ENCODE data around the gene PLEKHA4.

The PLEKHA4 gene

DNA sequence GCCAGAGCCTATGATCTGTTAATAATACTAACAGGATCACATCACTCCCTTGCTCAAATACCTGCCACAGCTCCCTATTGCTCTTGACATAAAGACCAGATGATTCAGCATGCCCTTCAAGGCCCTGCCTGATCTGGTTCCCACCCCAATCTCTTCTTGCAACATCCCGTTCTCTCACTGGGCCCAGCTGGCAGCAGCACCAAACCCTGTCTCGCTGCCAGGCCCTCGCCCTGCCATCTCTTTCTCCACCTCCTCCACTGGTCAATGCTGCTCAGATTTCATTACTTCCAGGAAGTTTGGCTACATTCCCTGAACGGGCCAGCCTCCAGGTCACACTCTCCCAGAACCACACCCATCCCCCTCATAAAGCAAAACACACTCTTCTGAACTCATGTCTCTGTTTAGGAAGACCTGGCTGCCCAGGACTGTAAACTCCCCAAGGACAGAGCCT, 49.0 kb downstream of the PLEKHA4 start:
- DNase-seq: no peak

DNA sequence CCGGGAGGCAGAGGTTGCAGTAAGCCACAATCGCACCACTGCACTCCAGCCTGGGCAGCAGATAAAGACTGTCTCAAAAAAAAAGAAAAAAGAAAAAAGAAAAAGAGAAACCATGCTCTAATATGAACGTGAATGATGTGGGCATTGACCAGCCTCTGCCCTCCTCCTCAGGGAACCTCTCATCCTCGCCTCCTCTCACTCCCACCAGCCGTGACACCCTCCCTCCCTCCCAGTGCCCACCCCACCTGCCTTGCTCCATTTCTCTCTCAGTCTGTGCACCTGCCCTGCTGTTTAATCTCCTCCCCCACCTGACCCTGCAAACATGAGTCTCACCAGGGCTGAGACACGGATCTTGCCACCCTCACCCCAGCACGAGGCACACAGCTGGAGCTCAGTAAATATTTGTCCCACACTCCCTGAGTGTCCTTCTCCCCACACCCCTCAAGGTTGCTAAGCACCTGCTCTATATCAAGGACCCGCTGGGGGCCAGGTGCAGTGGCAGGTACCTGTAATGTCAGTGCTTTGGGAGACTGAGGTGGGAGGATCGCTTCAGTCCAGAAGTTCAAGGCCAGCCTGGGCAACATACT, 50.1 kb downstream of the PLEKHA4 start:
- peak; percentile 100 for DNase-seq

DNA sequence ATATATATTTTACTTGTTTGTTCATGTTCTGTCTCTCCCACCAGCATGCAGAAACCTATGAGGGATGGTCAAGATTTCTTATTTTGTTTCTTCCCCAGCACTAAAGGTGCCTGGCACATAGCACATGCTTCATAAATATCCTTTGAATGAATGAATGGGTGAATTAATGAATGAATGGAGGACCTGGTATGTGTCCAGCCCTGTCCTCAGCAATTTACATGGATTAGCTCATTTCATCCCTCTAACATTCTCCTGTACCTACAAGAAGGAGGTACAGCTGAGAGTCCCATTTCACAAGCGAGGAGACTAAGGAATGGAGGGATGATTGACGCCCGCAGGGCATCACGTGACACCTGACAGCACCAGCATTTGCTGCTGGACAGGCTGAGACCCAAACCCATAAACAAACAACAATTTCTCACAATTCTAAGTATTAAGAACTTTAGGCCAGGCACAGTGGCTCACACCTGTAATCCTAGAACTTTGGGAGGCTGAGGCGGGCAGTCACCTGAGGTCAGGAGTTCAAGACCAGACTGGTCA, 50.8 kb downstream of the PLEKHA4 start:
- DNase-seq: peak; percentile 14

DNA sequence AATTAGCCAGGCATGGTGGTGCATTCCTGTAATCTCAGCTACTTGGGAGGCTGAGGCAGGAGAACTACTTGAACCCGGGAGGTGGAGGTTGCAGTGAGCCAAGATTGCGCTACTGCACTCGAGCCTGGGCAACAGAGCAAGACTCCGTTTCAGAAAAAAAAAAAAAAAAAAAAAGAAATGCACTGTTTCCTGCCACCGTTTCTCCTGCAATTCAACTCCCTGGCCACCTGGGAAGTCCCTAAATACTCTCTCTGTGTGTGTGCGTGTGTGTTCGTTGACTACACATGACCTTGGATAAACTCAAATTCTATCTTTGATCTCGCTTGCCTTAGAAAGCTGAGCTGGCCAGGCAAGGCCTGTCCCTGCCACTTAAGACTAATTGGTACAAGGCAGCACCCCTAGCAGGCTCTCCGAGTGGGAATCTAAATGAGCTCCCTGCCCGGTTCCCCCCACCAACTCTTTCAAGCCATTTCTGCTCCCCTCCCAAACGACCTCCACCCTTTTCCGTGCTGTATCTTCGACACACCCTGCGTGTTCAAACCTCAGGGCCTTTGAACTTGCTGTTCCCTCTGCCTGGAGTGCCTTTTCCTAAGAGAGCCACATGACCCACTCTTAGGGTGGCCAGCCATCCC, 52.4 kb downstream of the PLEKHA4 start:
- peak; percentile 91 for DNase-seq

DNA sequence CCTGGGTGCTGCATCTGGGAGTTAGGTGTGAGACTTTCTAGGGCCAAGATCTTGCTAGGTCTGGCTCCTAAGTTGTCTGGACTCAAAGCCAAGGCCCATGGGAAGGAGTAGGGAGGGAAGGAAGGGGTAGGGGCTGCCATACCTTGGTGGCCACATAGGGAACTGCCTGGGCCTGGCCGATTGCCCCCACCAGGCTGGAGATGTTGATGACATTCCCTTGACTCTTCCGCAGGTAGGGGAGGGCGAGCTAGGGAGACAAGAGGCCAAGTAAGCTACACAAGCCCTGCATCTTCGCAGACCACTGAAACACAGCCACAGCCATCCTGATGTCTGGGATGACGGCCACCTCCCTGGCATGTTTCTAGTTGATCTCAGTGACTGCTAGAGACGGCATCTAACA, 53.5 kb downstream of the PLEKHA4 start:
- no peak for DNase-seq

DNA sequence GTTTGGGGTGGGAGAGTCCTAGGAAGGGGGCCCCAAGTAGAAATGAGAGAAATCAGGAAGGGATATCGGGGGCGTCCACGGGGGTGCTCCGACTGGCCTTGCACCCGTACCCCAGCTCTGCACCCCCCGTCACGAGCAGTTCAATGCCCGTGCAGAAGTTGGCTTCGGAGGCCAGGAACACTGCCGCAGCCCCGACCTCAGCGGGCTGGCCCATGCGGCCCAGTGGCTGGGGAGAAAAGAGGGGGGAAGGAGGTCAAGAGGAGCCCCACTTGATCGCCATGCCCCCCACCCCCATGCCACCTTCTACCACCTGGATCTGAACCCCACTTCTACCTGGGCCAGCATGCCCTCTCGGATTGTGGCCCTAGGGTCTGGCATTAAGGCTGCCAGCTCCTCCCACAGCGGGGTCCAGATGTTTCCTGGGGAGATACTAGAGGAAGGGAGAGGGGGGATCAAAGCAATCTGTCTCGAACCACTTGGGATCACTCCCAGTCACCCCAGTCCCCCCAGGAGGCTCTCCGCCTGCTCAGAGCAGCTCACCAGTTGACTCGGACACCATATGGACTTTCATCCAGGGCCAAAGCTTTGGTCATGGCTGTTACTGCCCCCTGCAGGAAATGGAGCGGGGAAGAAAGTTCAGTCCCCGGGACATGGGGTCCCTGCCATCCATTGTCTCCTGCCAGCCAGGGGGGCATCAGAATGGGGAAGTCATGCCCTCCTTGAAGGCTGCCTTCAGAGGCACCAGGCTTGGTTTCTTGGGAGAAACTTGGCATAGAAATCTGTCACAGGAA, 55.1 kb downstream of the PLEKHA4 start:
- no peak for DNase-seq

DNA sequence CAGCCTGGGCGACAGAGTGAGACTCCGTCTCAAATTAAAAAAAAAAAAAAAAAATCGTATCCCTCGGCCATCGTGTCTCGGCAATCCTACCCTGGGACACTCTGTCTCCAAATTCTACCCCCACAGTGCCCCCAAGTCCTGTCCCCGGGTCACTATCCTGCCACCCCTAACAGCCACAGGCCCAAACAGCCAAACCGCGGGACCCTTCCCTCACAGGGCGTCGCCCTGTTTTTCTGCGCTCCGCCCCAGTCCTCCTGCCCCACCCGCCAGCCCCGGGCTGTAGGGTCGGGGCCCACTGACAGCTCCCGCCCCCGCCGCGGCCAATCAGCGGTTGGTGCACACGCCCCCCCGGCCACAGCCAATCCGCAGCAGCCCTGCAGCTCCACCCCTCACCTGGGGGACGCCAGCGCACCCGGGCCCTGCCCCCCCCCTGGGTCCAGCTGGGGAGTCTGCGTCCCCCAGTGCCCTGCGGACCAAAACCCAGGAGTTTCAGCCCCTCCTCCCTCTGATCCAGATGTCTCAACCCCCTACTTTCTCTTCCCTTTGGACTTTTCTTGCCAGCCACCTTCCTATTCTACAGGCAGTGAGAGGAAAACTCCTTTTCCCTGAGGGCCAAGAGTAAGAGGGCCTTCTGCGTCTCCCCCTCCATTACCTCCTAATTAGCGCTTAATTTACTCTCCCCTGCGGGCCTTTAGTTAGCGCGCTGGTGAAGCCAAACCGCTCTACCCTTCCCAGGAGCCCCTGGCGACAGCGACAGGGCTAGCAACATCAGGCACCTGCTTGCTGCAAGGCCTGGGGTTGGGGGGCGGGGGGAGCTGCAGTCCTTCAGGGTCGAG, 56.1 kb downstream of the PLEKHA4 start:
- peak; percentile 98 for DNase-seq

DNA sequence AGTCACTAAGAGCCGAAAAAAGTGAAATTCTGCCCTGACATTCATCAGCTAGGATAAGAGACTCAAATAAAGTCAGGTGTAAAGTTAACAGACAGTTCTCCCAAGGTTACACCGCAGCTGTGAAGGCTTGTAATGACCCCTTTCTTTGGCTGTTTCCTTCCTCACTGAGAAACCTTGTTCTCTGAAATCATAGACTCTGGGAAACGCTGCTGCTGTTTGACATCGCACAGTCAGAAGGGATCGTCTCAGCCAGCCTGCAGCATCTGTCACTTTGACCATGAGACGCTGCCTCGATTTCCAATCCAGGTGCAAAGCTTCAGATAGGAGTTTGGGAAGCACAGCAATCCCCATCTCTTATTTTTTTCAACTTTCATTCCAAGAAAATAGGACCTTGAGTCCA, 58.3 kb downstream of the PLEKHA4 start:
- DNase-seq: no peak

DNA sequence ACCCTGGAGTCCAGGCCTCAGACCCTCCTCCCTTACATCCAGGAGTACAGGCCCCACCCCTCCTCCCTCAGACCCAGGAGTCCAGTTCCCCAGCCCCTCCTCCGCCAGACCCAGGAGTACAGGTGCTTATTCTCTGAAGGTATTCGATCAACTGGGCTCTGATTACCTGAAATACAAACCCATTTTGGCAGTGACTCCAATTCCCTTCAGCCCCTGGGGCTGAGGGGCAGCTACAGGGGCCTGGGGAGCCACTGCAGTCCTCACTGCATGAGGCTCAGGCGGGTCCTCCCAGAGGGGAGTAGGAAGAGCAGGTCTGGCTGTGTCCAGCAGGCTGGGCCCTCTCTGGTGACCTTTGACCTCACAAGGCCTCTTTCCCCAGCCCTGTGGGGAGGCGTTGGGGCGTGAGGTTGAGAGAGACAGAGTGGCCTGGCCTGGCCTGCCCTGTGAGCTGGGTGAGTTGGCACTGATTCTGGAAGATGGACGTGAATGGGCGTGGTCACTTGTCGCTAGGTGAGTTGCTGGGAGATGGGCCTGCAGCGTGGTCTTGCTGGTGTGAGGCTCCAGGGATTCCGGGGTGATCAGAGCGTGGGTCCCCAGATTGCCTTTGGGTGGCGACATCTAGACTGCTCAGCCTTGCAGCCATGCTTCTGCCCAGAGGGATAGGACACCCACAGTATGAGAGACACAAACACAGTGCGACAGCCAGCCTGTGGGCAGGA, 60.7 kb downstream of the PLEKHA4 start:
- DNase-seq: no peak

DNA sequence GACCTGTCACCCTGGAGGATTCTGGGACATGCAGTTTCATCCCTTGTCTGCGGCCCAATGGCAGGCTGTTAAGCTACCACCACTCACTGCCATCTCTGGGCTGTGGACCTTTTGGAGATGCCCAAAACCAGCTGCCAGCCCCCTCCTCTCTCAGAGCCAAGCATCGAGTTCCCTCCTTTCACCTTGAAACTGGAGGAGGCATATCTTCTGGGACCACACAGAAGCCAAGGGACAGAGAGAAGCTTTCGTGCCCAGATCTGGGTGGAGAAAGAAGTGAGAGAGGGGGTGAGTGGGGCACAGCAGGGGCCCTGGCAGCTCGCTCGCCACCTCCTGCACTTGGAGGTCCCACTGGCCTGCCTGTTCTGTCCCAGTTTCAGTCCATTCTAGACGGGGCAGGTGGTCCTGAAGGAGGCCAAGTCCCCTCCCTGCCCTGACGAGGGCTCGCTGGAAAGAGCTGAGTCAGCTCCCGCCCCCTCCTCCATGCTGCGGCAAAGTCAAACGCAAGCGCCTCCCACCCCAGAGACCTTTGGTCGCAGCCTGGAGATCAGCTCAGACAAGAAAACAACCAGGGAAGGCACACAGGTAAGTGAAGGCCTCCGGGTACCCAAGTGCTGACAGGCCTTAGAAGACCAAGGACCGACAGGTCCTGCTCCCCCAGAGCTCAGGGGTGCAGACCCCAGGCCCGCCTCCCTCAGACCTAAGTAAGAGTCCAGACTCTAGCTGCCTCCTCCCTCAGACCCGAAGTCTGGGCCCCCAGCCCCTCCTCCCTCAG, 61.4 kb downstream of the PLEKHA4 start:
- DNase-seq: no peak

DNA sequence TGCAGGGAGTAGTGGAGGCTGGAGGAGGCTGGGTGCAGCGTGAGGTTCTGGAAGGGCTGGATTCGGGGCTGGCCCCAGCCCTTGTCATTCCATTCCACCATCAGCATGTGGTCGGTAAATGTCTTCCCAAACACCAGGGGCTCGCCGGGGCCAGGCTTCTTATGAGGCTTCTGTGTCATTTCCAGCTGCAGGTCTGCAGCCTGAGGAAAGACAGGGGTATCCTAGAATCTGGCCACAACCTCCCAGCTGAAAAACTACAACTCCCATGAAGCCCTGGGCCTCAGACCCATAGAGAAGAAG, 61.9 kb downstream of the PLEKHA4 start:
- peak; percentile 34 for DNase-seq

DNA sequence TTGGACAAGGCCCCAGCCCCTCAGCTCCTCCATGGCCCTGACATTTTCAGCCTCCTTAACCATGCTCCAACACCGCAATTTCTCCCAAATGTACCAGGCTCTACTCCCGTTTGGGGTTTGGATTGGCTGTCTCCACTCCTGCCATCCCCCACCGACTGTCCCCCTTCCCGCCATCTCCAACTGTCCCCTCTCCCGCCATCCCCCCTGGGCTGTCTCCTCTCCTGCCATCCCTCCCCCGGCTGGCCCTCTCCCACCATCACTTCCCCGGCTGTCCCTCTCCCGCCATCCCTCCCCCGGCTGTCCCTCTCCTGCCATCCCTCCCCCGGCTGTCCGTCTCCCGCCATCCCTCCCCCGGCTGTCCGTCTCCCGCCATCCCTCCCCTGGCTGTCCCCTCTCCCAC, 63.0 kb downstream of the PLEKHA4 start:
- DNase-seq: no peak

DNA sequence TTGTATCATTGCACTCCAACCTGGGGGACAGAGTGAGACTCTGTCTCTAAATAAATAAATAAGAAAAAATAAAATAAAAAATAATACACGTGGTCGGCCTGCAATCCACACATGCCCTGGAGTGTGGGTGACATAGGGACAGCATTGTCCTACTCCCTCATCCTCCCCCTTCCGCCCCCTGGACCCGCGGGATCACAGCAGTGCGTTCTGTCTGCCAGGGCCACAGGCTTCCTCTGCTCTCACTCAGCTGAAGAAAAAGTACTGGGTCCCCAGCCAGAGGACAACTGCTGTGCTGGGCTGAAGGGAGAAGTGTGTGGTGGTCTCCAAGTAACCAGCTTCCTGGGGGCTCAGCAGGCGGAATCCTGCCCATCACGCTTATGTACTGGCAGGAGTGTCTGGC, 63.9 kb downstream of the PLEKHA4 start:
- DNase-seq: no peak

DNA sequence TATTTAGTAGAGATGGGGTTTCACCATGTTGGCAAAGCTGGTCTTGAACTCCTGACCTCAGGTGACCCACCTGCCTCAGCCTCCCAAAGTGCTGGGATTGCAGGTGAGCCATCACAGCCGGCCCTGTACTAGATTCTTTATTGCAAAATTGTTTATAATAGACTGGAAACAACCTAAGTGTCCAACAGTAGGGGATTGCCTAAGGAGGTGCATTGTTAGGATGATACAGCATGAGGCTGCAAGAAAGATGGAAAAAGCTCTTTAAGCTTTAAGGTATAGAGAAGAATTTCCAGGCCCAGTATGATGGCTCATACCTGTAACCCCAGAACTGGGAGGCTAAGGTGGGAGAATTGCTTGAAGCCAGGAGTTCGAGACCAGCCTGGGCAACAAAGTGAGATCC, 65.8 kb downstream of the PLEKHA4 start:
- no peak for DNase-seq

DNA sequence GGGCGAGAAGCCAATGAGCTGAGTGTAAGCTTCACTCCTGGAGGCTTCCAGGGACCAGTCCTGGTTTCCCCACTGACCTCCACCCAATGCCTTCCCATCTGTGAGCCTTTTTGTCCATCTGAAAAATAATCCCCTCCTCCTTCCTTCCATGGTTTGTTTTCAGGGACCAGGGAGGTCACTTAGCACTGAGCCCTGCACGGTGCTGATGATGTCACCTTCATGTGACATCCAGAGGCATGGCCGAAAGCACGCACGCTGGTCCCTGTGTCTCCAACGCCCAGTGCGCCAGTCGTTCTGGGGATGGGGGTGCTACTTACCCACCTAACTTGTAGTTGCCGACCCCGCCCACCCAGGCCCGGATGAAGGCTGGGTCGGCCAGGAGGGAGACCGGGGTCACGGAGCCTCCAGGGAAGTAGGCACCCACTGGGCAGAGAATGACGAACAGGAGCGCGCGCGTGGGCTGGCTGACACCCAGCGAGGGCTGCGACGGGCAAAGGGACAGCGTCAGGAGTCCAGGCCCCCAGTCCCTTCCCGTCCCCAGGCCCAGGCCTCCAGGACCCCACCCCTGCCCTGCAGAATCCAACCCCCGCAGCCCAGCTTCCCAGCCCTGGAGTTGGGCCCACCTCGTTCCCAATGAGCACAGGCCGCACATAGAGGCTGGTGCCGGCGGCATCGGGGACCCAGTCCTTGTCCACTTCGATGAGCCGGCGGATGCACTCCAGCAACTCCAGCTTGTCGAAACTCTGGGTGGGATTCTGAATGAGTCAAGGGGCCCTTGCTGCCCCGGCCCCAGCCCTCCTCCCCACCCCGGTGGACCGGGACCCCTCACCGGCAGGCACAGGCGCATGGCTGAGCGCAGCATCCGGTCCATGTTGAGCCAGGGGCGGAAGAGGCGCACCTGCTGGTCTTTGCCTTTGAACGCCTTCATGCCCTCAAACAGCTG, 68.8 kb downstream of the PLEKHA4 start:
- DNase-seq: no peak

DNA sequence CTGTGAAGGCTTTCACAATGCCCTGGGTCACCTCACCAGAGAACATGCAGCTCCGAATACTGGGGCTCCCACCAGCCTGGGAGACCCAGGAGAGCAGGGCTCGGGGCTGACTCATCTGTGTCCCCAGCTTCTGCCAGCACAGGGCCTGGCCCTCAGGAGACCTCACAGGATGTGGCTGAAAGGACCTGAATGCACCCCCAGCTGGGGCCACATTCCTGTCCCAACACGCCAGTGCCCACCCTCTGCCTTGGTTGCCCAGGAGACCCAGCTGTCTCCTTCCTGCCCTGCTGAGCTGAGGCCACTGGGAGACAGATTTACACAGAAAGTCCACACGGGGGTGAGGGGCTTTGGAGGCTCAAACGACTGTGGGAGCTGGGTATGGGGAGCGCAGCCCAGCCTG, 69.5 kb downstream of the PLEKHA4 start:
- DNase-seq: peak; percentile 62

DNA sequence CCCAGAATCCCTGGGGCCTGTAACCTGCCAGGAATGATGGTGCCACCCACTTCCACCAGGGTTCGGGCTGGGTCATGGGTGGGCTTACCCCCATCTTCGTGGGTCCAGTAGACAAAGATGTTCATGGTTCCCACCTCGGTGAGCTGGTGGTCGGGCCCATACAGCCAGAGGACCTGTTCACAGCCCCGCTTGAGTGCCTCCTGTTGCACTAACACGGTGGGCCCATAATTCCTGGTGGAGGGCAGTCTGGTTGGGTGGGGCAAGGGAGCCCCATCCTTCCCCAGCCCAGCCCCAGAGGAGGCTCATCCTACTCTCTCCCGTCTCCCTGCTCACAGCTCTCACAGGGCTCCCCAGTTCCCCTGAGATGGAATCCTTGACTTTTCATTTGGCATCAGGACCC, 71.3 kb downstream of the PLEKHA4 start:
- no peak for DNase-seq

DNA sequence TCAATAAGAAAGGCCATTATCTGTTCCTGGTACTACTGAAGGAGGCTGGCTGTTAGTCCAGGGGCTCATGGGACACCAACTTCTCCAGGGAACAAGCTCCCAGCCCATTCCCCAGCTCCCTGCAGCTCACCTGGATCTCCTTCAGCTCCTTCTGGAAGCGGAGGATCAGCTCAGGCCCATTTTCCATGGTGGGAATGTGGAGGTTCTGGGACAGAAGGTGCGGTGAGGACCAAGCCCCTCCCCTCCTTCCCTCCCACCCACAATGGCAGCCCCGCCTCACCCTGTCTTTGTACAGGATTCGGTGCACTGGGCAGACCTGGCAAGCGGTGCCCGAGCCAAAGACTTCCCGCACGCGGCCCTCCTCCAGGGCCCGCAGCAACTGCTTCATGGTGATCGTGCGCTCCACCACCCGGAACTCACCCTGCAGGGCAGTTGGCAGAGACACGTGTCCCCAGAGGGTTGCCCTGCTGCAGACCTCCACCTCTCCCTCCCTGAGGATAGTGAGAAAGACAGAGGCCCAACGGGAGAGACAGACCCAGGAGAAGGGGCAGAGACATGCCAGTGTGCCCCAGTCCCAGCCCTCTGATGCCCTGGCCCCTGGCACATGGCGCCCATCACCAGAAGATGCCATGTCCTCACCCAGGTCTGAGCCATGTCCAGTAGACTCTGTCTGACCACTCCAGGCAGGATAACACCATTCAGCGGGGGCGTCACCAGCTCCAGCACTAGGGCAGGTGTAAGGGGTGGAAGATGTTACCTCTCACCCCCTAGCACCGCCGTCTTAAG, 71.9 kb downstream of the PLEKHA4 start:
- DNase-seq: no peak

DNA sequence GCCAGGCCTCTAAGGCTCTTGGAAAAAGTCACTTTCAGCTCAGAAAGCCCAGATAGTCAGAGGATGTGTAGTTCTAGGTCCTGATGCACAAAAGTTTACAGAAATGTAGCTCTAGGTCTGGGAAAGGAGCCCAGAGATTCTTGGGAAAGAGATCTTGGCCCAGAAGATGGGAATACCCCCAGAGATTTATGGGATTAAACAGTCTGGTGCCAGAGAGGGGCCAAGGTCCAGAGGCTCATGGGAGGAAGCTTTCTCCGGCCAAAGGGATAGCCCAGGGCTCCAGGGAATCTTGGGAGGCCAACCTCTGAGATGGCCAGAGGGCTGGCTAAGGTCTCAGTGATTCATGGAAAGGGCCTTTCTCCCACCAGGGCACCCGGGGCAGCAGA, 72.7 kb downstream of the PLEKHA4 start:
- no peak for DNase-seq

All from NCI-H146 (cell line).